GM23338 (cell line): ENCODE measurements around the gene GAL3ST2. TPM values are rescaled to one million over a fixed set of nuclear protein-coding genes. Genes with fewer than 3 reads are reported as not detected.

Experiments used
- ATAC-seq: fragments of 200-7000 bp; cut with Tn5 transposase; 3 replicates; pipeline ENCODE4 v1.9.1; 2020
- DNase-seq: peaks from one replicate; pipeline ENCODE4 v3.0.0-alpha.2; 2015; ENCODE audit warnings: low spot score
- H2AFZ ChIP-seq: fragments of 200-600 bp; sonication (generic); 2 replicates; pipeline ENCODE4 v1.8.0; 2016; ENCODE audit warnings: antibody characterized with exemption, mild to moderate bottlenecking, moderate library complexity
- H3F3A ChIP-seq: fragments of 200-600 bp; sonication (generic); replicated peaks from 2 replicates; pipeline ENCODE4 v1.8.0; 2017; ENCODE audit warnings: antibody characterized with exemption, mixed run types, low read depth
- H3K27ac ChIP-seq: fragments of 200-600 bp; sonication (generic); 2 replicates; pipeline ENCODE4 v1.6.1; 2016; ENCODE audit warnings: low read depth
- H3K27me3 ChIP-seq: fragments of 200-600 bp; sonication (generic); 2 replicates; pipeline ENCODE4 v1.8.0; 2016; ENCODE audit warnings: mild to moderate bottlenecking, mixed run types, moderate library complexity; ENCODE audit not compliant: insufficient read depth
- H3K36me3 ChIP-seq: fragments of 200-600 bp; sonication (generic); 2 replicates; pipeline ENCODE4 v1.8.0; 2016; ENCODE audit warnings: mild to moderate bottlenecking; ENCODE audit not compliant: insufficient read depth
- H3K4me1 ChIP-seq: fragments of 200-600 bp; sonication (generic); 2 replicates; pipeline ENCODE4 v1.8.0; 2016; ENCODE audit warnings: mild to moderate bottlenecking, moderate library complexity; ENCODE audit not compliant: insufficient read depth
- H3K4me2 ChIP-seq: fragments of 200-600 bp; sonication (generic); 2 replicates; pipeline ENCODE4 v1.7.1; 2017; ENCODE audit warnings: mixed run types
- H3K4me3 ChIP-seq: fragments of 200-600 bp; sonication (generic); 2 replicates; pipeline ENCODE4 v1.6.1; 2016; ENCODE audit warnings: mixed run types
- H3K79me2 ChIP-seq: fragments of 200-600 bp; sonication (generic); replicated peaks from 2 replicates; pipeline ENCODE4 v1.8.0; 2017; ENCODE audit warnings: mild to moderate bottlenecking; ENCODE audit not compliant: insufficient read depth
- H3K9me2 ChIP-seq: fragments of 200-600 bp; sonication (generic); 2 replicates; pipeline ENCODE4 v1.8.0; 2017; ENCODE audit not compliant: insufficient read depth
- H4K20me1 ChIP-seq: fragments of 200-600 bp; sonication (generic); replicated peaks from 2 replicates; pipeline ENCODE4 v1.8.0; 2017; ENCODE audit warnings: mild to moderate bottlenecking; ENCODE audit not compliant: insufficient read depth
- H3K27ac Mint-ChIP-seq: 2 replicates; pipeline ENCODE4 v1.8.0; 2020; ENCODE audit warnings: inconsistent platforms, mild to moderate bottlenecking, moderate library complexity, mixed read lengths
- H3K27me3 Mint-ChIP-seq: 3 replicates; pipeline ENCODE4 v1.8.0; 2022; ENCODE audit warnings: low read depth, mild to moderate bottlenecking, moderate library complexity, mixed read lengths, inconsistent platforms; ENCODE audit not compliant: insufficient read depth, poor library complexity
- H3K36me3 Mint-ChIP-seq: 3 replicates; pipeline ENCODE4 v1.8.0; 2021; ENCODE audit warnings: low read depth, mild to moderate bottlenecking, inconsistent platforms, moderate library complexity, mixed read lengths
- H3K4me1 Mint-ChIP-seq: 3 replicates; pipeline ENCODE4 v1.8.0; 2020; ENCODE audit warnings: mild to moderate bottlenecking, inconsistent platforms, mixed read lengths
- H3K4me3 Mint-ChIP-seq: 3 replicates; pipeline ENCODE4 v1.8.0; 2021; ENCODE audit warnings: moderate library complexity, mild to moderate bottlenecking, inconsistent platforms, mixed read lengths
- H3K9me3 Mint-ChIP-seq: 3 replicates; pipeline ENCODE4 v1.8.0; 2020; ENCODE audit warnings: moderate library complexity, mild to moderate bottlenecking, inconsistent platforms, mixed read lengths
- CTCF ChIP-seq, 2 experiments: fragments of 200-600 bp in 1 of 2; sonication (generic) in 1 of 2; conservative IDR thresholded peaks; 2 replicates each; pipeline versions ENCODE4 v1.5.1 to v1.6.1; 2016 to 2017; ENCODE audit warnings: antibody characterized with exemption in 2 of 2, low read depth in 2 of 2, mild to moderate bottlenecking in 2 of 2, moderate library complexity in 1 of 2
- ETS1 ChIP-seq: IDR thresholded peaks from 2 replicates; pipeline ENCODE4 v1.6.1; 2016; ENCODE audit warnings: antibody characterized with exemption
- EZH2 ChIP-seq: fragments of 200-600 bp; sonication (generic); IDR thresholded peaks from one replicate; pipeline ENCODE4 v1.8.0; 2017; ENCODE audit warnings: antibody characterized with exemption, mild to moderate bottlenecking, low read depth; ENCODE audit not compliant: unreplicated experiment
- EZH2phosphoT487 ChIP-seq: fragments of 200-600 bp; sonication (generic); IDR thresholded peaks from one replicate; pipeline ENCODE4 v1.8.1; 2018; ENCODE audit warnings: antibody characterized with exemption; ENCODE audit not compliant: unreplicated experiment
- JUNB ChIP-seq: IDR thresholded peaks from one replicate; pipeline ENCODE4 v1.6.1; 2016; ENCODE audit warnings: antibody characterized with exemption; ENCODE audit not compliant: unreplicated experiment
- NANOG ChIP-seq: IDR thresholded peaks from 2 replicates; pipeline ENCODE4 v1.6.1; 2016; ENCODE audit warnings: antibody characterized with exemption, borderline replicate concordance
- POLR2AphosphoS5 ChIP-seq: IDR thresholded peaks from 2 replicates; pipeline ENCODE4 v1.6.1; 2016; ENCODE audit warnings: antibody characterized with exemption, low read depth
- REST ChIP-seq: IDR thresholded peaks from one replicate; pipeline ENCODE4 v1.6.1; 2018; ENCODE audit warnings: antibody characterized with exemption; ENCODE audit not compliant: unreplicated experiment
- STAT1 ChIP-seq: IDR thresholded peaks from one replicate; pipeline ENCODE4 v1.6.1; 2016; ENCODE audit warnings: antibody characterized with exemption; ENCODE audit not compliant: unreplicated experiment
- ZNF114 ChIP-seq: fragments of 250-450 bp; sonication (Bioruptor Pico); IDR thresholded peaks from 2 replicates; pipeline ENCODE4 v1.5.0; 2020; ENCODE audit warnings: mild to moderate bottlenecking, moderate library complexity
- ZNF331 ChIP-seq: fragments of 250-450 bp; sonication (Bioruptor Pico); IDR thresholded peaks from 2 replicates; pipeline ENCODE4 v1.5.0; 2020; ENCODE audit warnings: low read depth, mild to moderate bottlenecking, moderate library complexity
- ZNF462 ChIP-seq: fragments of 250-450 bp; sonication (Bioruptor Pico); IDR thresholded peaks from 2 replicates; pipeline ENCODE4 v1.5.0; 2020; ENCODE audit warnings: mild to moderate bottlenecking, moderate library complexity
- polyA plus RNA-seq: library from polyadenylated mRNA; unstranded; fragments of >200 nt; fragmentation: Nextera tagmentation; extraction: Ambion mirVana; gene quantifications from 2 replicates; pipeline ENCODE4 v1.2.1, GENCODE V29; 2016
- total RNA-seq: library from RNA; depleted of rRNA; stranded (reverse); fragments of >200 nt; shearing (Covaris generic); gene quantifications from 2 replicates; pipeline ENCODE4 v1.2.3, GENCODE V29; 2014

The GAL3ST2 gene
- total and polyA plus RNA-seq, 2 experiments from 2014 or later = 0.19 to 0.24 TPM

- H3K36me3 ChIP-seq = no peaks in the 10 kb centered on the region
- no peaks in the 10 kb centered on the region for H3K27me3 ChIP-seq
- no peaks in the 10 kb centered on the region for H3K4me1 ChIP-seq
- no peaks in the 10 kb centered on the region for H3K9me2 ChIP-seq
- DNase-seq (no peak), ATAC-seq (no peak)
- H4K20me1 ChIP-seq = no peaks in the 10 kb centered on the region
- H3K4me2 ChIP-seq = no peak overlapping the region
- no peaks in the 10 kb centered on the region for H3K79me2 ChIP-seq
- H3K4me1 Mint-ChIP-seq = no peaks in the 10 kb centered on the region; the same call in 2 of the 3 replicates
- TF ChIP-seq ZNF331 (CRISPR knock-in tag) (no peak), ETS1 (no peak), POLR2AphosphoS5 (no peak), CTCF (conservative IDR thresholded peaks at IDR 0.05; ENCODE audit: low read depth in 2 of 2) (no peak), REST (no peak), ZNF462 (no peak), EZH2 (no peak), STAT1 (no peak), JUNB (no peak), ZNF114 (no peak), EZH2phosphoT487 (no peak), NANOG (no peak)
- H3K9me3 Mint-ChIP-seq = peaks cover 14% of the 10 kb centered on the region
- no peak overlapping the region for H3K4me3 ChIP-seq
- no peak overlapping the region for H3K27ac ChIP-seq
- H3K4me3 Mint-ChIP-seq = no peak overlapping the region
- peaks cover 8% of the 10 kb centered on the region; the same call in 1 of the 2 replicates for H3F3A ChIP-seq
- H3K27ac Mint-ChIP-seq = no peak overlapping the region
- peaks cover 4% of the 10 kb centered on the region for H3K27me3 Mint-ChIP-seq
- H2AFZ ChIP-seq = no peak overlapping the region
- peaks cover 23% of the 10 kb centered on the region for H3K36me3 Mint-ChIP-seq
These were observed 20.8 kb upstream of the GAL3ST2 start for GRCh38 chr2:241755777-241756176.
